Measurements from ENCODE around the gene PLLP. TPM values are rescaled to one million over a fixed set of nuclear protein-coding genes. Genes with fewer than 3 reads are reported as not detected.
A peak's percentile ranks its signal among the peaks of the same experiment; 100 is the strongest.

Gene PLLP
- polyA plus RNA-seq, 1 donor (not counting 4 experiments of a cell fraction or from before 2014, with no cell fraction given): 8.7 TPM

DNA sequence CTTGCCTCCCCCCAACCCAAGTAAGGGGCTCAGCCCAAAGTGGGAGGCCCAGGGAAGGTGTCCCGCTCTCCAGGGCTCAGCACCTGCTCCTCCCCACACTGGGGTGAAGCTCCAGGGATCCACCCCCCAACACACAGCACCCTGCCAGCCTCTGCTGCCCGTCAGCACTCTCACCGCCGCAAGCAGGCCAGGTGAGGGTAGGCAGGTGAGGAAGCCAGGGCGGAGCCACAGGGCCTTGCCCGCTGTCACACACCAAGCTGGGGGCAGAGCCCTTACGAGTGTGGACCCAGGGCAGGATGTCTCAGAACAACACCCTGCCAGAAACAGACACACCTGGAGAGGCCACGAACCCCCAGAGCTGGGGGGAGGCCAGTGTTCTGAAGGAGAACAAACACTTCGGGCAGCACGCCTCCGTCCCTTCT is 19.5 kb downstream of the PLLP start:
- Histone ChIP-seq H3K27ac (ENCODE audit: control insufficient read depth, insufficient read depth, low read length) (peak overlapping the region; percentile 79), H3K4me3 (ENCODE audit: control insufficient read depth in 2 of 3, extremely low read depth in 1 of 3, insufficient read depth in 2 of 3, low read depth in 1 of 3, low read length in 3 of 3) (no peak overlapping the region), H3K9ac (ENCODE audit: control insufficient read depth, extremely low read depth, insufficient read depth, low read length) (peak overlapping the region; percentile 52), H4K20me1 (ENCODE audit: control insufficient read depth, extremely low read depth, insufficient read depth, low read length) (no peaks in the 10 kb centered on the region), H3K36me3 (ENCODE audit: control insufficient read depth in 2 of 2, extremely low read depth in 1 of 2, insufficient read depth in 2 of 2, low read length in 2 of 2) (no peaks in the 10 kb centered on the region), H3K4me2 (ENCODE audit: control insufficient read depth, extremely low read depth, insufficient read depth, low read depth, low read length) (peak overlapping the region; percentile 49), H3K79me2 (ENCODE audit: control insufficient read depth, insufficient read depth, low read length) (no peaks in the 10 kb centered on the region), H3K9me1 (ENCODE audit: control insufficient read depth, extremely low read depth, insufficient read depth, low read length) (peaks cover 2% of the 10 kb centered on the region), H3K9me3 (ENCODE audit: control insufficient read depth, low read depth, low read length) (no peaks in the 10 kb centered on the region), H2AFZ (ENCODE audit: control insufficient read depth, low read length) (peak overlapping the region; percentile 70), H3K4me1 (ENCODE audit: control insufficient read depth, extremely low read depth, insufficient read depth, low read length) (peaks cover 65% of the 10 kb centered on the region), H3K27me3 (ENCODE audit: control insufficient read depth, extremely low read depth, insufficient read depth, low read length) (no peaks in the 10 kb centered on the region)
- no peak for FAIRE-seq
- DNase-seq (ENCODE audit: low read depth, low spot score): no peak
- dilution Hi-C loops (cut with MboI; ENCODE audit: extremely low pct_ligation_motif_present, low sequenced_read_pairs): no loop called here
- TF ChIP-seq, protein P1, sequence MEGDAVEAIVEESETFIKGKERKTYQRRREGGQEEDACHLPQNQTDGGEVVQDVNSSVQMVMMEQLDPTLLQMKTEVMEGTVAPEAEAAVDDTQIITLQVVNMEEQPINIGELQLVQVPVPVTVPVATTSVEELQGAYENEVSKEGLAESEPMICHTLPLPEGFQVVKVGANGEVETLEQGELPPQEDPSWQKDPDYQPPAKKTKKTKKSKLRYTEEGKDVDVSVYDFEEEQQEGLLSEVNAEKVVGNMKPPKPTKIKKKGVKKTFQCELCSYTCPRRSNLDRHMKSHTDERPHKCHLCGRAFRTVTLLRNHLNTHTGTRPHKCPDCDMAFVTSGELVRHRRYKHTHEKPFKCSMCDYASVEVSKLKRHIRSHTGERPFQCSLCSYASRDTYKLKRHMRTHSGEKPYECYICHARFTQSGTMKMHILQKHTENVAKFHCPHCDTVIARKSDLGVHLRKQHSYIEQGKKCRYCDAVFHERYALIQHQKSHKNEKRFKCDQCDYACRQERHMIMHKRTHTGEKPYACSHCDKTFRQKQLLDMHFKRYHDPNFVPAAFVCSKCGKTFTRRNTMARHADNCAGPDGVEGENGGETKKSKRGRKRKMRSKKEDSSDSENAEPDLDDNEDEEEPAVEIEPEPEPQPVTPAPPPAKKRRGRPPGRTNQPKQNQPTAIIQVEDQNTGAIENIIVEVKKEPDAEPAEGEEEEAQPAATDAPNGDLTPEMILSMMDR (optimal IDR thresholded peaks at IDR 0.05 in 1 of 3, IDR thresholded peaks at IDR 0.05 in 1 of 3, conservative IDR thresholded peaks at IDR 0.05 in 1 of 3; ENCODE audit: extremely low read depth in 1 of 3, insufficient read depth in 2 of 3, low read length in 3 of 3): no peak
- no peak for TF ChIP-seq EZH2 (IDR thresholded peaks at IDR 0.05; ENCODE audit: low read length)

DNA sequence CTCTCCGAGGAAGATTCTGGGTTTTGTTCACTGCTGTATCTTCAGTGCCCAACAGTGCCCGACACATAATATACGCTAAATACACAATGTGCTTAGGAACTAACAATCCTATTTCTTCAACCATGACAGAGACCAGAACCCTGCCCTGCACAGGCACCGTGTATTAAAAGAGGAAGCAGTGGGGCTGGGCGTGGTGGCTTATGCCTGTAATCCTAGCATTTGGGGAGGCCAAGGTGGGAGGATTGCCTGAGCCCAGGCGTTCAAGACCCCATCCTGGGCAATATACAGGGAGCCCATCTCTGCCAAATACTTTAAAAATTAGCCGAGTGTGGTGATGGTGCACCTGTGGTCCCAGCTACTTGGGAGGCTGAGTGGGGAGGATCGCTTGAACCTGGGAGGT is 20.1 kb downstream of the PLLP start:
- Histone ChIP-seq H3K4me1 (ENCODE audit: control insufficient read depth, extremely low read depth, insufficient read depth, low read length) (peaks cover 68% of the 10 kb centered on the region), H3K79me2 (ENCODE audit: control insufficient read depth, insufficient read depth, low read length) (no peaks in the 10 kb centered on the region), H3K9me1 (ENCODE audit: control insufficient read depth, extremely low read depth, insufficient read depth, low read length) (peaks cover 2% of the 10 kb centered on the region), H2AFZ (ENCODE audit: control insufficient read depth, low read length) (no peak overlapping the region), H3K36me3 (ENCODE audit: control insufficient read depth in 2 of 2, extremely low read depth in 1 of 2, insufficient read depth in 2 of 2, low read length in 2 of 2) (no peaks in the 10 kb centered on the region), H3K27me3 (ENCODE audit: control insufficient read depth, extremely low read depth, insufficient read depth, low read length) (no peaks in the 10 kb centered on the region), H3K9ac (ENCODE audit: control insufficient read depth, extremely low read depth, insufficient read depth, low read length) (no peak overlapping the region), H3K27ac (ENCODE audit: control insufficient read depth, insufficient read depth, low read length) (no peak overlapping the region), H3K4me3 (ENCODE audit: control insufficient read depth in 2 of 3, extremely low read depth in 1 of 3, insufficient read depth in 2 of 3, low read depth in 1 of 3, low read length in 3 of 3) (no peak overlapping the region), H4K20me1 (ENCODE audit: control insufficient read depth, extremely low read depth, insufficient read depth, low read length) (no peaks in the 10 kb centered on the region), H3K9me3 (ENCODE audit: control insufficient read depth, low read depth, low read length) (no peaks in the 10 kb centered on the region), H3K4me2 (ENCODE audit: control insufficient read depth, extremely low read depth, insufficient read depth, low read depth, low read length) (no peak overlapping the region)
- FAIRE-seq: no peak
- TF ChIP-seq, protein P1 (optimal IDR thresholded peaks at IDR 0.05 in 1 of 3, IDR thresholded peaks at IDR 0.05 in 1 of 3, conservative IDR thresholded peaks at IDR 0.05 in 1 of 3; ENCODE audit: extremely low read depth in 1 of 3, insufficient read depth in 2 of 3, low read length in 3 of 3): no peak
- no peak for TF ChIP-seq EZH2 (IDR thresholded peaks at IDR 0.05; ENCODE audit: low read length)
- DNase-seq (ENCODE audit: low read depth, low spot score): no peak
- dilution Hi-C loops (cut with MboI; ENCODE audit: extremely low pct_ligation_motif_present, low sequenced_read_pairs): no loop called here
